NCI-H2196 (cell line): ENCODE results near the gene TBC1D1.
"Not testable (repeated sequence)": the region's sequence is repeated elsewhere in the genome, so short reads cannot be mapped to it uniquely, and the experiment has no call there.

Experiments
- DNase-seq: peaks from one replicate; lab custom pipeline; 2025; ENCODE audit not compliant: unreplicated experiment; lab: John Stamatoyannopoulos, UW

Gene TBC1D1

DNA sequence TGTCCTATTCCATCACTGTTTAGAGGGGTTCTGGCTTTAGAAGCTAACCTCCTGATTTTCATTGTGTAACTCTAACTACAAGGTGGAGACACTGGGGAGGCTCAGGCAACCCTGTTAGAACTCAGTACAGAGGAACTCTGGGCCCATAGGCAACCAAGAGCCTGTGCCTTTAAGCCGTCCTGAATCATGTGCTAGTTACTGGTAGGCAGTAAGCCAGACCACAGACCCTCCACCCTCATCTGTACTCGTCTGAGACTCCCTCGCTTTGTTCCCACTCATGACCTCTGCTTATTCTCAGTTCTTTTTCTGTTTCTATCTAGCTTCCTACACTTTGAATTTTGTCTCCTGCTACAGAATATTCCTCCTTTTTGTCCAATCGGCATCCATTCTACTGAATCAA, 31.4 kb downstream of the TBC1D1 start:
- DNase-seq: no peak

DNA sequence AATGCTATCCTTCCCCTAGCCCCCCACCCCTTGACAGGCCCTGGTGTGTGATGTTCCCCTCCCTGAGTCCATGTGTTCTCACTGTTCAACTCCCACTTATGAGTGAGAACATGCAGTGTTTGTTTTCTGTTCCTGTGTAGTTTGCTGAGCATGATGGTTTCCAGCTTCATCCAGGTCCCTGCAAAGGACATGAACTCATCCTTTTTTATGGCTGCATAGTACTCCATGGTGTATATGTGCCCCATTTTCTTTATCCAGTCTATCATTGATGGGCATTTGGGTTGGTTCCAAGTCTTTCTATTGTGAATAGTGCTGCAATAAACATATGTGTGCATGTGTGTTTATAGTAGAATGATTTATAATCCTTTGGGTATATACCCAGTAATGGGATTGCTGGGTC, 32.2 kb downstream of the TBC1D1 start:
- not testable (repeated sequence) for DNase-seq

DNA sequence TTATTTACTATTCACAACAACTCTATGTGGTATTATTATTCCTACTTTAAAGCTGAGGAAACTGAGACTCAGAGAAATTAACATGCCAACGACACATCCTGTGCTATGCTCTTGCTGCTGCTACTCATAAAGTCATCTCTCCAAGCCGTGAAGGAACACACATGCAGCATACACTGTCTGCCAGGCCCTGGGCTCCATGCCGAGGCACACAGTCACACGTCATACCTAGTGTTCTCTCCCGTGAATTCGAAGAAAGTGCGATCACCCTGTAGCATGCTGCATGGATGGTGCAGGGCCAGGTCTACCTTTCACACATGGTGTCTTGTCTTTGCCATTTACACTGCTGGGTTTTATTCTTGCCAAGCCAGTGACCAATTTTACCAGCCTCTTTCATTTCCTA, 34.1 kb downstream of the TBC1D1 start:
- no peak for DNase-seq

DNA sequence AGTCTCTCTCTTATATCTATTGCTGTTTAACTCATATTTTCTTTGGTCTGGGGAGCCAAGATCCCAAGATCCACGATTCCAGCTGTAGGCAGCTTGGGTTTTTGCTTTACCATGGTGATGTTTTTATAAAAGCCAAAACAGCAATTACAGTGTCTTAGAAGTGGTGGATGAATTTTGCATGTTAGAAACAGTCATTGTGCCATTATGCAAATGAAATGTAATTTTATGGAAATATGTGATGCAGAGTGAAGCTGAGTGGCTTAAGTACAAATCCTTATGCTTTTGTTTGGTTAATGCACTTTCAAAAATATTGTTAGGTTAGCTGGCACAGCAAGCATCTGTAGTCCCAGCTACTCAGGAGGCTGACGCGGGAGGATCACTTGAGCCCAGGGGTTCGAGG, 36.5 kb downstream of the TBC1D1 start:
- DNase-seq: no peak

DNA sequence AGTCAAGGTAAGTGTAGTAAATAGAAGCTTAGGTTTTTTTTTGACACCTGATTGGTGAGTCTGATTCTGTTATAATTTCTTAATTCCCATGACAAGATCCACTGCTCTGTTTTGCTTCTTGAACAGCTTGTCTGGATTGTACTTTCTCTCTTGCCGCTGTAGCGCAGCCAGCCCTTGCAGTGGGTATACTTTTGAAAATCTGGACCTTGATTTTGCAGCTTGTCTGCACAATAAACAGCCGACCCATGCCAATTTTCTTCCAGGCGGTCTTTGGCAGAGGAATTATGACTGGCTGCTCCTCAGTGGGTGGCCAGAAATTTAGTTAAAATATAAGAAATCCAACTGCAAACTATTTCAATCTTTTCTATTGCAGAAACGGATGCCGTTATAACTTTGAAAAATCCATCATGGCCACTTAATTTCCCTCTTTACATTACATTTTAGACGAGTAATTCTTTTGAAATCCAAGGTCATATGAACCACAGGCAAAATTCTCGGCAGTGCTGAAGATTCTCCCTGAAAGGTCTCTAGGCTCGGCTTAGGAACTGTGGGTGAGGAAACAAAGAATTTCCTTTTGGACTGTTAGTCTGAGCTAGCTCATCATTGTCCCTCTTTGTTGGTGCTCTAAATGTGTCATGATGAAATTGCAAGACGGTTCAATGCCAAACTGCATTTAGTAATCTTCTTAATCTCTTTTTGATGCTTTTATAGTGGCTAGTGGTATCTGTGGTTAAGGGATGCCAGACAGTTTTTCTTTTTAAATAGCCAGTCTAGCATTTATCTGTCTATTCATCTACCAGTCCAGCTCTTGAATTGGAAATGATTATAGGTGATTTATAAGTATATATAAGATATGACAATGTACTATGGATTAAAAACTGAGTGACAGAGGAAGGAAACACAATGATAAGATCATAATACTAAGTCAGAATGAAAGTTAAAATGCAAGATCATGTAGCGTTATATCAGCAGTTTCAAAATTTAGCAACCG, 37.8 kb downstream of the TBC1D1 start:
- no peak for DNase-seq

DNA sequence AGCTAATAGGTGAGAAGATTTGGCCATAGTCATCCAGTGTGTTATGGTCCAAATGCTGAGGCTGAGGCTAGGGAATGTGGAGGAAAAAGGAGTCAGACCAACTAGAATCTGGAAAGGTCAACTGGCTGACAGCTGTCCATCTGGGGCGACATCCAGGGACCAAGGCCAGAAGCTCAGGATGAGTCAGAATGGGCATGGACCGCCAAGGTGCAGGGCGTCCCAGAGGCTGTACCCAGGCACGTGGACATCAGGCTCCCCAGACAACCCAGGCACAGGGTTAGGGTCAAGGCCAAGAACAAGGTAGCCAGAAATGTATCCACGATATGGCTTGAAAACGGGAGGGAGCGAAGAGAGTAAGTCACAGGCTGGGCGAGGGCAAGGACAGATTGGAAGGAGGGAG, 43.2 kb downstream of the TBC1D1 start:
- no peak for DNase-seq

DNA sequence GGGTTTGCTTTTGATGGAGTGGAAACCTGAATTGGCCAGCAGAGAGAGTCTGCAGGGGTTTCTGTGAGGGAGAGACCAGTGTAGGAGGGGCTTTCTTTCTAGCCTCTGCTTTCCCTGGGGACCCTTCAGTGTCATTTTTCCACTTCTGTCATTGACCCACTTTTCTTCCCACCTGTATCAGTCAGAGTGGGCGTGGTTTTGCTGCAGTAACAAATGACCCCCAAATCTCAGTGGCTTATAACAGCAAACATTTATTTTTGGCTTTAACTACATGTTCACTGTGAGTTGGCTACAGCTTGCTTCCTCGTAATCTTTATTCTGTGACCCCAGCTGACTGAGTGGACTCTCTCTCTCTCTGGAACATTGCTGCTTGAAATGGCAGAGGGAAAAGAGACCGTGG, 43.7 kb downstream of the TBC1D1 start:
- DNase-seq: no peak

DNA sequence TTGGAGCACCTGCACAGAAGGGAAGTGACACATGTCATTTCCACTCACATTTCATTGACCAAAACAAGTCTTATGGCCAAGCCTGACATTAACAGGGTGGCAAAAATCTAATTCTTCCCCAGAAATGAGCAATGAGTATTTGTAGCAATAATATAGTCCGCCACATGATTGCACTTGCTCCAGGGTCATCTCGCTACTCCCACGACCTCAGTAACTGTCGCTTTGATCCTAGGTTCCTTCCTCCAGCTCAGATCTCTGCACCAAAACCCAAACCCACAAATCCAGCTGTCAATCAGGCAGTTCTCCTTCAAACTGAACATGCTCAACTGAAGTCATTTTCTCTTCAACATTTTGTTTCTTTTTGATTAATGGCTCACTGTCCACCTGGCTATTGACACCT, 44.1 kb downstream of the TBC1D1 start:
- no peak for DNase-seq

DNA sequence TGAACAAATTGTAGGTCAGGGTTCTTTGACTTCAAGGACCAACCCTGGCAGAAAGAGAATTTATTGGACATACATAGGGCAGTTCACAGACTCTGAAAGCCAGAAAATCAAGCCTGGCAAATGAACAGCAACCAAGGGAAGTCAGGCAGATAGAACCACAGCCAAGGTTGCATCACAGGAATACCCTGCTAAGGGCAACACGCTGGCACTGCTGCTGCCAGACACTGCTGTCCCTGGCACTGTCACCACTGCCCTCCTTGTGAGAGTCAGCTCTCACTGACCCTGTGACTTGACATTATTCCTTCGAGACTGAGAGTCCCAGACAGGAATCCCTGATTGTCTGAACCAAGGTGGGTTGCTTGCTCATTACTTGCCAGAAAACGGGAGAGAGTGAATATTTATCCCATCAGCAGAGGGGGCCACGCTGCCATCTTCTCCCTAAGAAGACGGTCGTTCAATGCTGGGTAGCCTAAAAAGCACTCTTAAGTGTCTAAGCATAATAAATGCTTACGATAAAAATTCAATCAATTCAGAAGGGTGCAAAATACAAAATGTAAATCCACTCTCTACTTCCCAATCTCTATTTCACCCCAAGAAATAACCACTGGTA, 46.1 kb downstream of the TBC1D1 start:
- DNase-seq: no peak

DNA sequence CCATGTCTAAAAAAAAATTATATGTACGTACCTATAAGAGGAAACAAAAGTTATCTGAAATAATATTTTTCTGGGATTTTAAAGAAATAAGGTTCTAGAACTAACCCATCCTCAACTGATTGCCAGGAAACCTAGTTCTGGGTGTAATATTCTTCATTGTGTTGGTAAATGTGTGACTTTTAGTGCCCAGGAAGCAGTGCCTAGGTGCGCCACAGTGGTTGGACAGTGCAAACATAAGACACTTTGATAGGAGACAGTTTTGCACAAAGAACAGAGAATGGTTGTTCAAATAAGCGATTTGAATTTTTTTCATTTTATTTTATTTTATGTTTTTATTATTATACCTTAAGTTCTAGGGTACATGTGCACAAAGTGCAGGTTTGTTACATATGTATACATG, 47.3 kb downstream of the TBC1D1 start:
- DNase-seq: no peak

DNA sequence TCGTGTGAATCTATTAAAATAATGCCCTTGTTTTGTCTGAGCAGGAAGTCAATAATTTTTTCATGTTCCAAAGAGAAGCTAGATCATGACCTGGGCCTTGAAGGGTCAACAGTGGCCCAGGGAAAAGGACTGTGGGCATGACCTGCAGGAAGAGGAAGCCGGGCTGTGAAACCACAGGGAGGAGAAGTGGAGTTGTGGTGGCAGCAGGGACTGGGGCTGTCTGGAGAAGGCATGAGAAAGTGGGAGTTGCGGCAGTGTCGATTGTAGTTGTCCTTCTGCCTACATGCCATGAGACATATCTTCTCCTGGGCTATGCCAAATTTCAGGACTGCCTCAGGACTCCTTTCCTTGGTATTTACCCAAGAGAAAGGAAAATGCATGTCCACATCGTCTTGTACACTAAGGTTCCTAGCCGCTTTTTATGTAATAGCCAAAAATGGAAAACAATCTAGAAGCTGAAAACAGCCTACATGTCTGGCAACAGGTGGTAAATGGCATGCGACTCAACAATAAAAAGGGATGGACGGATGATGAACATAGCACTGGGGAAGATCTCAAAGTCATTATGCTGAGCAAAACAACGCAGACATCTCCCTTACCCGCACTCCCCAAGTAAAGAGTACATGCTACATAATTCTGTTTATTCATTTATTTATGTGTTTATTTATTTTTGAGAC, 55.8 kb downstream of the TBC1D1 start:
- DNase-seq: no peak

DNA sequence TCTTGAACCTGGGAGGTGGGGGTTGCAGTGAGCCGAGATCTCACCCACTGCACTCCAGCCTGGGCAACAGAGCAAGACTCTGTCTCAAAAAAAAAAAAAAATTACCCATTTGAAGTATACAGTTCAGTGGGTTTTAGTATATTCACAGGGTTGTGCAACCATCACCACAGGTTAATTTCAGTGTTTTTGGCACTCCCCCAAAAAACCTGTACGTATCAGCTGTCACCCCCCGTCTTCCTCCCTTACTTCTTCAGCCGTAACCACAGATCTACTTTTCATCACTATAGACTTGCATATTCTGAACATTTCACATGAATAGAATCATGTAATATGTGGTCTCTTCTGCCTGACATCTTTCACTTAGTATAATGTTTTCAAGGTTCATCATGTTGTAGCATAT, 57.7 kb downstream of the TBC1D1 start:
- no peak for DNase-seq

DNA sequence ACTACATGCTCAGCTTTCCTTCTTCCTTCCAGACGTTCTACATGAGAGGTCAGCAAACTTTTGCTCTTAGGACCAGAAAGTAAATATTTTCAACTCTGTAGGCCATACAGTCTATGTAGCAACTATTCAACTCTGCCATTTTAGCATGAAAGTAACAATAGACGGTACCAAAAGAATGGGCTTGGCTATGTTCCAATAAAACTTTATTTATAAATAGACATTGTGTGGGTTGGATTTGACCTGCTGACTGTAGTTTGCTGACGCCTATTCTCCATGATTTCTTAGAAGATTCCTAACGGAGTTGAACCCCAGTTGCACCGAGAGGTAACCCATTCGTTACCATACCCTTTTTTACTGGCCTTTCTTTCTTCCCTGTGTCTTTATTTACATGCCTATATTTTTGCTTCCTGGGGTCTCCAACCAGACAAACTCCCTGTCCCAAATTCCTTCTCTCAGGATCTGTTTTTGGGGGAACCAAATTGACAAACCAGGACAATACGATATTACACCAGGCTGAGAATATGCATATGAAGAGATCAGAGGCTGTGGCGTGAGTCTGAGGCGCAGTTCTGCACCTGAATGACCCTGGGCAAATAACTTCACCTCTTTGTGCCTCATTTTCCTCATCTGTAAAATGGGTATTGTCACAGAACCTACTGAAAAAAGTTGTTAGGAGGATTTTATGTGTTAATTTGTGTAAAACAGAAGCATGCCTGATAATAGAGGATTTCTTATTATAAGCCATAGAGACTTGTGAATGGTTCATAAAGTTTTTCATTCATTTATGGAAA, 58.9 kb downstream of the TBC1D1 start:
- DNase-seq: no peak

DNA sequence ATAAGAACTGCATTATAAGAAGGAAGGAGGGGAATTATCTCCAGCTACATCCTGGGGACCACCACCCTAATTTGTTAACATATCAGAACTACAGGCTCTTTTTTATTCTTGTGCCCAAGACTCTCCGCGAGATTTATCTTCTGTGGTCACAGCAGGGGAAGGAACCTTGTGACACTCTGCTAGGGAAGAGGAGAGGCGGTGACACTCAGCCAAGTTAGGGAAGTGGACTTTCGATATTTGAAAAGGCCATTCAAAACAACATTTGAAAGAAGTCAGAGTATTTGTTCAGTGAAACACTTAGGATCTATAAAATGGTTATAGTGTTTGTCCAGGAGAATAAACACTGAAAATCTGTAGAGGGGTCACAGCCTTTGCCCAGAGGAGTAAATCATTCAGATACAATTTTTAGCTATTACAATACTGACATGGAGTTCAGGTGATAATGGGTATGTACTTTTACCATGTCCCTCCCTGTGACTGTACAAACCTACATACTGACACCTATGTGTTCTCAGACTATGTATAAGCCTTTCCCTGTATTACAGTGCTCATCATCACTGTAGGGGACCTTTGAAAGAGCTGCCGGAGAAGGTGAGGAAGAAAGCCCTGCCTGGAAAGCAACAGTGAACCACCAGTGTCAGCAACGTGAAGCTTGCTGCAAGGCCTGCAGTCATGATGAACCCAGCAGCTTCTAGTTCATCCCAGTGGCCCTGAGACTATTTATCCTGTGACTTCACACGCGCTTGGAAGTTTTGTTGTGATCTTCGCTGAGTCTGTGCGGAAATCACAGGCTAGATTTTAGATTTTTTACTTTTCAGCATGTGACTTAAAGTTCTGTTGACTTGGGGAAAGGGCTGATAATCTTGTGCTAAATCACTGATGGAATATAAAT, 60.8 kb downstream of the TBC1D1 start:
- no peak for DNase-seq

DNA sequence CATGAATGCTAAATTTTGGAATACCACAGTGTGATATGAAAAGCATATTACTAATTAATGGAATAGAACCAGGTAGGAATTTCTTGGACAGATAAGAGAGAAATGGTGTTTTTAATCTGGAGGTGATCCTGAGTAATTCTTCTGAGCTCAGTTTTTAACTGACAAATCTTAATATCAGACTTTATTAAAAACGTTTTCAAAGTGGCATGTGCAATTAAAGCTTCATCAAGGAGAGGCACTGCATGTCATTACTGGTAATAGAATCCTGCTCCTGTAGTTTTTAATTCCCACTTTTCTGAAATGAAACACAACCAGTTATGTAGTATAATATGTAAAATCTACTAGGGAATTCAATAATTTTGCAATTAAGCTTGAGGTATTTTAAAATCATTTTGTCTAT, 62.3 kb downstream of the TBC1D1 start:
- no peak for DNase-seq

DNA sequence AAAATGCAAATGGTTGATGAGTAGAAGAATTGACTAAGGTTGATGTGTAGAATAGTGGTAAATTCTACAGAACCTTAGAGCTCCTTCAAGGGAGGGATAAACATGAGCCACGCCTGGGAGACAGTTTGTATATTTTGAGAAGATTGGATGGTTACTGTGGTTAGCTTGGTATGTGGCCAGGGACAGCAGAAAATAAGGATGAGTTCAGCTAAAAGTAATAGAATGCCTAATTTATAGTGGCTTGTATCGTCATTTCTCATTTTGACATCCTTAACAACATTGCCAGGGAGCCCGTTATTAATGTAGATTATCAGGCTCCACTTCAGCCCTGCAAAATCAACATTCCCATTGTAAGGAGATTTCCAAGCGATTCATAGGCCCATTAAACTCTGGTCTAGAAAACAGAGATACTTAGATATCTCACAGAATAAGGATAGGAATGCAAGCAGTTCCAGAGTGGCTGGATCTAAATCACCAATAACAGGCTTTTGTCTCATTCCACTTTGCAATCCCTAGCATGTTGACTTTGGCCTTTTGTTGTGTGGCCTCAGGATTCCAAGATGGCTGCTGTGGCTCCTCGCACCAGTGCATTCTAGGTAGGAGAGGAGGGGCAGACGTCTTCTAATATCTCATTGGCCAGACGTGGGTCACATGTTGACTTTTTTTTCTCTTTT, 62.9 kb downstream of the TBC1D1 start:
- DNase-seq: no peak

DNA sequence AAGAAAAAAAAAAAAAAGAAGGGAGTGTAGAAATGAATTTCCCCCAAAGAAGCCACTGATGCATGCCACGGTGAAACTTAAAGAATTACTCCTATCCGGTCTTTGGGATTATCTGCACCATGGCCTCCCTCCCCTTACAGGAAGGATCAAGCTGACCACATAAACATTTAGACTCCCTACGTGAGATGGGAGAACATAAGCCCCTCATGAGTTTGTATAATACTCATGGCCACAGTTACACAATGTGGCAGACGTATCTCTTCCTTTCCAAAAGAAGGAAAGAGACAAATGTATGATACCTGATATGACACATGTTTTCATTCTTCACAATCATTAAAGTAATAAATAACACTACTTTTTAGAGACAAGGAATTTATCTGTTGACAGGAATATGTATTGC, 66.1 kb downstream of the TBC1D1 start:
- no peak for DNase-seq

DNA sequence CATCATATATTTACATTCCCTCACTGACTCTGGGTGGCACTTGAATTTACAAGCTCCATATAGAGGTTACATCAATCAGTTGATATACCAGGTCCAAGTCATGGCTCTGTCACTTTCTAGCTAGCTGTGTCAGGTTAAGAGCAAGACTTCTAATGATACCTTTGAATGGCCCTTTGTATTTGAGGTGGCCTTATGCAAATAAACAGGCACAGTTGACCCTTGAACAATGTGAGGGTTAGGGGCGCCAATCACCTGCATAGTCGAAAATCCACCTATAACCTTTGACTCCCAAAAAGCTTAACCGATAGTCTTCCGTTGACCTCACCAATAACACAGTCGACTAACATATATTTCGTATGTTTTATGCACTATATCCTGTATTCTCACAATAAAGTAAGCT, 68.0 kb downstream of the TBC1D1 start:
- DNase-seq: no peak

DNA sequence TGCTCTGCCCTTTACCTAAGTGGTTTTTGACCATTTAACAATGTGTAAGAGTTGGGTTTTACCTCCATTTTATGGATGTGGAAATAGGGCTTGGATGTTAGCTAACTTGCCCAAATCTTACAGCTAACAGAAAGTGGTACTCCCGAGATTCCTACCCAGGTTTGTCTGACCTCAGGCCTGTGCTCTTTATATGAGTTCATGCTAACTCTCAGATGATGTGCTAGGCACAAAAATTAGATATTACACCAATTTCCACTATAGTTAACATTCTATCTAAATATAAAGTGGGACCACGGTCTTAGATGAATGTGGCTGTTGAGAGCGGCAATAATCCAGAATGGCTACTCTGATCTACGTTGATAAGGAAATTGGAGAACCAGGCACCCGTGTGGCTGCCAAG, 69.2 kb downstream of the TBC1D1 start, which contains the start of gene PTTG2:
Gene PTTG2, plus strand, starts transcription at position 301 of the 400 bp plus-strand sequence. Its CDS starts 37 bp downstream, at position 338.
- no peak for DNase-seq
